HG03432 (cell line): ENCODE measurements around the gene TRIM63.
A peak's percentile ranks its signal among the peaks of the same experiment; 100 is the strongest.

ENCODE experiments used
- ATAC-seq: cut with Tn5 transposase; IDR thresholded peaks from one replicate; pipeline ENCODE4 v1.9.1; 2021; ENCODE audit warnings: mild to moderate bottlenecking, moderate library complexity; ENCODE audit not compliant: unreplicated experiment

Gene TRIM63

DNA sequence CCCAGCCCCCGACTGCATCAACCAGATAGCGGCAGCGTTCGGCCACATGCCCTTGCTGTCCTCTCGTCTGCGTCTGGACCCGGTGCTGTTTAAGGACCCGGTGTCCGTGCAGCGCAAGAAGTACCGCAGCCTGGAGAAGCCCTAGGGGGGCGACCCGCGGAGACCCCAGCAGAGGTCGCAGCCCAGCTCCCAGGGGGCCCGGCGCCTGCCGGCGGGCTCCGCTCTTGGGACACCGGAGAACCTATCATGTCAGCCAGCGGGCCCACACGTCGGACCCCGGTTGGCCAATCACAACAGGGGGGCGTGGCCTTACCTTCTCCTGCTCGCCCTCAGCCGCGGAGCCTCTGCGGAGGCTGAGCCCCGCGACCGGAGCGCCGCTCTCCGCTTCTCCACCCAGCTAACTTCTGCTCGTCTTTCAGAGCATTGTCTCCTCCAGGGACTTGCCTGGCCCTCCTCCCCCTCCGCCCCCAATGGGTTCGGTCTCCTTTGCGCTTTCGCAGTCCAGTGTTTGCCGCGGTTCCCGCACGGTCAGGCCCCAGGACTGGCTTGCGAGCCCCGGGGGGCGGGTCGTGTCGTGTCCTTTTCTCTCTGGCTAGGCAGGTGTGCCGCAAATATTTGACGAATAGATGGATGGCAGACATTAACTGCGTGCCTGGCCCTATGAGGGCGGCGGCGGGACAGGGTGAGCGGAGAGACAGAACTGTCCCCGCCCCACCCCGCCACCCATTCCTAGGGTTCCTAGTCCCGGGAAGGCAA lies 32.0 kb downstream of the TRIM63 start:
- ATAC-seq, result peak; percentile 89

DNA sequence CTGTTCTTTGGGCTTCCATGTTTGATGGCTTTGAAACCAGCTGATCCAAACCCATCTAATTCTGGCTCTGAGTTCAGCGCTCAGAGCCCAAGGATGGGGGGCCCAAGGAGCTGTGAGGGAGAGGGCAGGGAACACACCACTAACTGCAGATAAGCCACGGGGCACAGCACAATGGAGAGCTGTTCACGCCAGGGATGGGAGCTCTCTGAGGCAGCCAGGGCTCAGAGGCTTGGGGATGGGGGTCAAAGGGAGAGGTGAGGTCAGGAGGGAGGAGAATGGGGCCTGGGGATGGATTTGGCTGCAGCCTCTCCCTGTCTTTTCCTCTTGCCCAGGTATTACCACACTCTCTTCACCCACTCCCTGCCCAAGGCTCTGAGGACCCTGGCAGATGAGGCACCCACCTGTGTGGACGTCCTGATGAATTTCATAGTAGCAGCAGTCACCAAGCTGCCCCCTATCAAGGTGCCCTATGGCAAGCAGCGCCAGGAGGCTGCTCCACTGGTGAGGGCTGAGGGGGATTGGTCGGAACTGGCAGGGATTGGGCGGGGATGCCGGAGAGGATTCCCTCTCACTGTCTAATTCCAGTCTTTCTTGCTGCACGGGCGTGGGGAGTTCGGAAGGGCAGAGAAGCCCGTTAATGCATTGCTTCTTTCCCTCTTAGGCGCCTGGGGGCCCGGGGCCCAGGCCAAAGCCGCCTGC lies 32.8 kb downstream of the TRIM63 start:
- ATAC-seq, result no peak

DNA sequence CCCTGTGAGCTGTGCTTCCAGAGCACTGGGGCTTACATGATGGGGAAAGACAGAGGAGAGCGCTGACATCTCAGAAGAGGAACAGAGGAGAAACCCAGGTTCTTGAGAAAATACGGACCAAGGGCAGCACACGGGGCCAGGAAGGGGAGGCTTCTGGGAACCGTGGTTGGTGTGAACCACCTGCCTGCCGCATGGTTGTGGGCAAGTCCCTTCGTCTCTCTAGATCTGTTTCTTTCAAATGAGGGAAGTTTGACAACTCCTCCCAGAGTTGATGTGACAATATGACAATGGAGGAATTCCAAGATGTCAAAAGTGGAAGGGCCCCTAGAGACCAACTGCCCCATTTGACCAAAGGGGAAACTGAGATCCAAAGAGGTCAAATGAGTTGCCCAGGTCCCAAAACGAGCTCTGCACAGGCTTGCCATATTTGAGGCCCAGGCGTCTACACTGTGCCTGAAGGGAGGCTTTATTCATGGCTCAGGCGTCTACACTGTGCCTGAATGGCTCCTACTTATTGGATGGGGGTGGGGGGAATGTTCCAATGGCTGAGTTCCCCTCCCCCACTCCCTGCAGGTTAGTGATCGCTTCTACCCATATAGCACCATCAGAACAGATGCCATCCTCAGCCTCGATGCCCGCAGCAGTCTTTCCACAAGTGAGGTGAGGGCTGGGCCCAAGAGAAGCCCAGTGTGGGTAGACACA lies 34.6 kb downstream of the TRIM63 start:
- no peak for ATAC-seq

DNA sequence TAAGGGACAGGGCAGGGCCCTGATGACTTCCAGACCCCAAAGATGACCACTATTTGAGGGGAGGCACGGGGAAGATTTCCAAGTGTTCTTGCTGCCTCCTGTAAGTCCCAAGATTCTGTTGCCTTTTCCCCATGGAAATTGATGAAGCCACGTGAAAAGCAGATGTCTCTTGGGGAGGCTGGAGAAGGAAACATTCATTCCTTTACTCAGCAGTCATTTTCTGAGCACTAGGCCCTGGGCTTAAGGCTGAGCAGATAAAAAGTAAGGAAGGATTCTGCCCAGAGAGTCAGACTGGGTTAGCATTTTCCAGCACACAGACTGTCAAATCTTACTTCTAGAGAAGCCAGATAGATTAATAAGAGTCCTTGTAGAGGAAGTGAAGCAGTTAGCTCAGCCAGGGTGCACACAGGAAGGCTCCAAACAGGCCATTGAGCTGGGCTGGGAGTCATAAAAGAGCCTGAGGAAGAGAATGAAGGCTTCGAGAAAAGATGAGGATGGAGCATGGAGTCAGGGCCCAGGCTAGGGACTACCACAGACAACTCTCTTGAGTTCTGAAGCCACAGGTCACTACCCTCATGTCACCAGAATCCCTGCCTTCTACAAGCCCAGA lies 35.7 kb downstream of the TRIM63 start:
- ATAC-seq, result no peak

DNA sequence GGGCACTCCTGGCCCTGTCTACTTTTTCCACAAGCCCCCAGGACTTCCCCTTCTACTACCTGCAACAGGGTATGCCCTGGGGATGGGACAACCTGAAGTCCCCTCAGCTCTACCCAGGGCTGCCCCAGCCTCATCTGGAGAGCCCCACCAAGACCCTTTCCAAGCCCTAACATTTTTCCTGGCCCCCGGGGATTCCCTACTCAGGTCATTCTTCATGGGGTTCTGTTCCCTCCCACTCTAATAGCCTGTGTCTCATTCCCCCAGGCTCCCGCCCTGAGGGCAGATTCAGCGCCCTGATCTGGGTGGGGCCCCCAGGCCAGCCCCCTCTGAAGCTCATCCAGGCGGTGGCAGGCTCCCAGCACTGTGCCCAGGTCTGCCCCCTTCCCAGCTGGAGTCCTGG lies 36.2 kb downstream of the TRIM63 start:
- no peak for ATAC-seq

DNA sequence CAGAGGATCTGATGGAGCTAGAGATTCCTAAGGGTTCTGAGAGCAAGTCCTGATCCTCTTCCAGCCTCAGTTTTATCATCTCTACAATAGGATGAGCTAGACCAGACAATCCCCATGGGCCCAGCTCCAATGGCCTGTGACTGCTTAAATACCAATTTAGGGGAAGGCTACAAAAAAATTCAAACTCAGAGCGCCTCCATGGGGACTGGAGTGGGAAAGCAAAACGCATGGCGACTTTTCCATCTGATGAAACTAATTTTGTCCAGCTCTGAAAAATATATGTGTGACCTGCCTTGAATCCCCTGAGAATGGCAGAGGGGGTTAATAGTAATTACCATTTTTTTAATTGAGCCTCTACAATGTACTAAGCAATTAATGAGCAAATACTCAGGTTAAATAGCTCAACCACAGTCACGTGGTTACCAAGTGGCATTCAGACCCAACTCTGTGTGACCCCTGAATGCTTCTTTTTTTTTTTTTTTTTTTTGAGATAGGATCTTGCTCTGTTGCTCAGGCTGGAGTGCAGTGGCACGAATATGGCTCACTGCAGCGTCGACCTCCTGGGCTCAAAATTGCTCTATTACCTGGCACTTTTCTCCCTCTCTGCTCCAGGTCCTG lies 37.5 kb downstream of the TRIM63 start:
- no peak for ATAC-seq

DNA sequence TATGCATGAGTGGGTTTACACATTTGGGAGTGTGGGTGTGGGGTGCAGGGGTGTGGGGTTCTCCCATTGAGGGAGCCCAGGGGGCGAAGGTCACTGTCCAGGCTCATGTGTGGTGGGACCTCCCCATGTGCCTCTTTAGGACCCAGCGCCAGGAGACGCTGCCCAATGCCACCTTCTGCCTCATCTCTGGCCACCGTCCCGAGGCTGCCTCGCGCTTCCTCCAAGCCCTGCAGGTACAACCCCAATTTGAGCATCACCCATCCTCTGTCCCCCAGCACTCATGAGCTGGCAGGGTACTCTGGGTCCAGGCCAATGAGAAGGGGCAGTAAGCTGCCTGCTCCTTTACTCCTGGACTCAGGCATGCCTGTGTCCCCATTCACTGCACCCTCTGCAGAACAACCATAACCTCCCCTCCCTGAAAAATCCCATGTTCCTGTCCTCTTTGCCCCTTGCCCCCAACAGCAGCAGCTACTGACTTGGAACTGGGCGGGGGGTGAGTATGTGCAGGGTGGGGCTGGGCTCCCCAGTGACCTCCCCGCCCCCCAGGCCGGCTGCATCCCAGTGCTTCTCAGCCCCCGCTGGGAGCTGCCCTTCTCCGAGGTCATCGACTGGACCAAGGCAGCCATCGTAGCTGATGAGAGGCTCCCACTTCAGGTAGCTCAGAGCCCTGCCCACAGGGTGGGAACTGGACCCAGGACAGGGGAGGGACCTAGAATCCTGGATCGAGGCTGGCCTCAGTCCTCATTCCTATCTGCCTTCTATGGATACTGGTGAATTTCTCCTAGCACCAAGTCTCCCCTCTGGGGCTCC lies 38.2 kb downstream of the TRIM63 start:
- ATAC-seq, result no peak

DNA sequence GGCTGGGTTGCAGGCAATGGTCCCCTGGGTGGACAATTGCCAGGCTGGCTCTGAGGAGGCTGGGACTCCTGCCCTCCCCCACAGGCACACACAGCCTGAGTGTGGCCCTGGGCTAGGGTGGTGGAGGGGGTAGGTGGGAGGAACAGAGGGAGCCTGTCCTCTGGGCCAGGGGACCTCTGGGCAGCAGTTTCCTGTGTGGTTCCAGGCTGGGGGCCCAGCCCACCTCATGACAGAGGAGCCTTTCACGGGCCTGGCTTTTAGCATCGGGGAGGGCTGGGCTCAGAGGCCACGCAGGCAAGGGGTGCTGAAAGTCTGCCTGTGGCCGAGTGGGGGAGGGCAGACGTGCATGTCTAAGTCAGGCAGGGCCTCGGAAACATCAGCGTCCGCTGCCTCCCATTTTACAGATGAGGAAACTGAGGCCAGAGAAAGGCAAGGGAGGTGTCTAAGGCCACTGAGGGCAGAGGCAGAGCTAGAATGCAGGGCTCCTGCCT lies 38.9 kb downstream of the TRIM63 start:
- no peak for ATAC-seq

DNA sequence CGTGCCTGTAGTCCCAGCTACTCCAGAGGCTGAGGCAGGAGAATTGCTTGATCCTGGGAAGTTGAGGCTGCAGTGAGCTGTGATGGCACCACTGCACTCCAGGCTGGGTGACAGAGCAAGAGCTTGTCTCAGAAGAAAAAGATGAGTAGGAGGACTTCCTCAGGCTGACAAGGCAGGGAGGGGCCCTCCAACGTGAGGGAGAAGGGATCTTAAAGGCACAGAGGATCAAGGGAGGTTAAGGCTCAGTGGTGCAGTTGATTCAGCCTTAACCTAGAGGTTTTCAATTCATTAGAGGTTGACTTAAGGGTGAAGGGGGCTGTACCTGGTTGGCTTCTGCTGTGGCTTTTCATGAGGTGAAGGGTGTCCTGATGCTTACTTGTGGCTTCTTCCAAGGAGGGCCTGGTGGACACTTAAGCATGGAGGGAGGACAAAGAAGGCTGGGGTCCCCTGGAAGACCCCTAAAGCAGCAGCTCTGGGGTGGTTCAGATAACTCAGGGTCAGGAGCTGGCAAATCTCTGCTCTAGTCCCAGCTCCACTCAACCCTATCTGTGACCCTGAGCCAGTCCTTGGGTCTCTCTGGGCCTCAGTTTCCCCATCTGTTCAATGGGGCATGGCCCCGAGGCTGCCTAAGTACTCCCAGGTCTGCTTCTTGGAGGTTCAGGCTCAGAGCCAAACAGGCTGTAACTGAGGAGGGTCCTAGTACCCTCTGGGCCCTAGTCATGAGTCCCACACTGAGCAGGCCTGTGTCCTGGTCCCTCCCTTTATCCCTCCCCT lies 39.5 kb downstream of the TRIM63 start:
- no peak for ATAC-seq

DNA sequence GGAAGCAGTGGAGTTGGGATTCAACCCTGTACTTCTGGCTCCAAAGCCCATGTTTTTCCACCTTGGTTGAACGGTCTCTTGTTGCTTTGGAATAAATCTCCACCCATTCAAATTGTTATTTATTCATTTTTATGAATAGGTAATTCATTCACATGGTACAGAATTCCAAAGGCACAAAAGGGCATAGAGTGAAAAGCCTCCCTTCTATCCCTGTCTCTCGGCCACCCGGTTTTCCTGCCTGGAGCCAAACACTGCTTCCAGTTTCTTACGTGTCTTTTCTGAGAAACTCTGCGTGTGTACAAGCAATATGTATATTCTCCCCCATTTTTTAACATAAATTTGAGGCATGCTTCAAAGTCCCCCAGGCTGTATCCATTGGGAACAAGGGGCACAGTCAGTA lies 41.9 kb downstream of the TRIM63 start:
- ATAC-seq, result no peak

DNA sequence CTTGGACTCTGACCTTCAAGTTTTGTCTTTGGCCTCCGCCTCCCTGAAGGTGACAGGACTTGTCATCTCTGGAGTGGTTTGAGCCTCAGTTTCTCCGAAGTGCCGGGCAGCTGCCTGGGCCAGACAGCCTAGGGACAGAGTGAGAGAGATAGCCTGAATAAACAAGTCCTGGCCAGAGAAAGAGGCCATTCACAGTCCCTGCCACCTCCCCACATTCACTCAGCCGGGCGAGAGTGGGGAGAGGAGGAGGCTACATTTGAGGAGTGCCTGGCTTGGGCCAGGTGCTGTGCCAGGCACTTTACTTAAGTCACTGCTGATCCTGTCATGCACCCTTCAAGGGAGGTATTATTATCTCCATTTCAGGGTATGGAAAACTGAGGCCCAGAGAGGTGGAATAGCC lies 42.4 kb downstream of the TRIM63 start:
- ATAC-seq, result no peak

DNA sequence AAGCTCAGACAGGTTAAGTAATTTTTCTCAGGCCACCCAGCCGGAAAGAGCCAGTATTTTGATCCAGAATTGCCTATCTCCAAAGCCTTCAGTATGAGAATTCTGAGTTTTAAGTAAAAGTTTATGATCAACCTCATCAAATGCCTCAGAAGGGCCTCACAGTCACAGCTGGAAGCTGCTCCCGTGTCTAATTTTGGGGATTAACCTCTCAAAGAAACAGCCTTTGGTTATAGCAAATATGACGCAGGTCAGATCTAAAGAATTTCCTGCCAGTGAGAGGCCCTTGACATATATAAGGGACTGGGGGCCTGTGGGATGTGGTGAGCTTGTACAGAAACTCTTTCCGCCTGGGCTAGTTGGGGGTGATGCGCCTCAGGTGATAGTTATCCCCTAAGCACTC lies 43.6 kb downstream of the TRIM63 start:
- no peak for ATAC-seq

DNA sequence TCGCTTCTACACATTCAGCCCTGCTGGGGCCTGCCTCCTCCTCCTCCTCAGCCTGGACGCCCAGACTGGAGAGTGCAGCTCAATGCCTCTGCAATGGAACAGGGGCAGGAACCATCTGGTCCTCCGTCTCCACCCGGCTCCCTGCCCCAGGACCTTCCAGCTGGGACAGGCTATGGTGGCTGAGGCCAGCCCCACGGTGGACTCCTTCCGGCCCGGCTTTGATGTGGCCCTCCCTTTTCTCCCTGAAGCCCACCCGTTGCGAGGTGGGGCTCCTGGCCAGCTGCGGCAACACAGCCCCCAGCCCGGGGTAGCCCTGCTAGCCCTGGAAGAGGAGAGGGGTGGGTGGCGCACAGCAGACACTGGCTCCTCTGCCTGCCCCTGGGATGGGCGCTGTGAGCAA lies 44.4 kb downstream of the TRIM63 start:
- no peak for ATAC-seq

DNA sequence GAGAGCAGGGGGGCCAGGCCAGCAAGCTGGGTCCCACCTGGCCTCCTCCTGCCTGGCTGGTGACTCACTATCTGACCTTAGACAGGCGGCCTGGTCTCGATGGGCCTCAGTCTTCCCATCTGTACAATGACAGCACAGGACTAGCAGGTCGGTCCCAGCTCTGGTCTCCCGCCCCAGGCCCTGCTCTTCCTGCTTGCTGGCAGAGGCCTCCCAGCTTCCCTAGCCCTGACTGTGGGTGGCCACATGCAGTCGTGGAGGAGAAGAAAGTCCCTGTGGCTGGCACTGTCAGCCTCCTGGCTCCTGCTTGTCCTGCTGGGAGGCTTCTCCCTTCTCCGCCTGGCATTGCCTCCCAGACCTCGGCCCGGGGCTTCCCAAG lies 45.0 kb downstream of the TRIM63 start:
- no peak for ATAC-seq

DNA sequence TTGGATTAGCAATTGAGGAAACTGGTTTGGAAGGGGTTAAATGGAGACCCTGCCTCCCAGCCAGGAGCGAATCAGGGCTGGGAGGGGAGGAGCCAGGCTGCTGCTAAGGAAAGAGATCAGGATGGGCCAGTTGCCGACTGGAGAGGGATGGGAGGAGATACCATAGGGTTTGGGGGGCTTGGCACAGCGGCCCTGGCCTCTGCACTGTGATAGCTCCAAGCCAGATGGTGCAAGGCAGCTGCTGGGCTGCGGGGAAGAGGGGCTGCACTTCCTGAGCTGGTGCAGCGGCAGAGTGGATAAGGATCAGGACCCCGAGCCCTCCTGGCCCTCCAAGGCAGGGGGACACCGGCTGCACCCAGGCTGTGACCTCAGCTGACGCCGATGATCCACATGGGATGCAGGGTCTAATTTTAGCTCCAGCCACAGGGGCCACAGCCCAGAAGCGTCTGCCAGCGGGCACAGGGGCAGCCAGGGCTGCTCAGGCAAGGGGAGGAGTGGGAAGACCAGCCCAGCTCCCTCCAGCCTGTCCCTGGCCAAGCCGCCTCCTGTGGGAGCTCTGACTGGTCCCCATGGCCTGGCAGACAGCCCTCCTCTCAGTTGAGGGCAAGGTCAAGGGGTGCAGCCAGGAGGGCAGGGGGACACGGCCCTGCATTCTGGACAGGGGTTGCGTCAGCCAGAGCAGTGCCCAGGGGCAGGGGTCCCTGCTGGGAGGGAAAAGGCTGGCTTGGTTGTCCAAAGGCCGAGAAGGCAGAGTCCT lies 45.6 kb downstream of the TRIM63 start, which contains the start of gene EXTL1:
EXTL1 (plus strand) TSS at position 129 of the 757 bp plus-strand sequence. CDS start 872 bp downstream, outside the sequence.
- no peak for ATAC-seq

DNA sequence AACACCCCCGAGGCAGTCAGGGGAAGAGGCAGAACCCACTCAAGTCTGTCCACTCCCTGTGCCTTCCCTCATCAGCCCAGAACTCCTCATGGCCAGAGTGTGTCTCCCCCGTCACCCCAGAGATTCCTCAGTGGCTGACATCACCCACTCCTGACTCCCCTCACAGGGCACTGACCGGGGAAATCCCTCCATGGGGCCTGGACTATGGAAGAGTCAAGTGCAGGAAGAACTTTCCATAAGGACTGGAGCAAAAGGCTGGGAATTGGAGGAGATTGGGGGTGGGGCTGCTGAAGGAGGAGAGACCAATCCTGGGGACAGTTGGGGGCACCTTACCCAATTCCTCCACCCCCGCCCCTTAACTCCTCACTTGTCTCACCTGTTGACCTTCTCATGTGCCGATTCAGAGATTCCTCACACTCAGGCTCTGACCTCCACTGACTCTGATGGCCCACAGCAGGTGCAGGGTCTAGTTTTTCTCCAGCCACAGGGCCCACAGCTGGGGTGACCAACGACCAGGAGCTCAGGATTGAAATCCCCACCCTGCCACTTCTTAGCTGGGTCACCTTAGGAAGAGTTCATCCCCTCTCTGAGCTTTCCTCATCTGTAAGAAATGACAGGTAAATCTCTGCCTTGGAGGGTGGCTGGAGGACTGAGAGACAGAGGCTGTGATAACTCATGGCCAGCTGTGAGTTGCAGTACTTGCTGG lies 46.3 kb downstream of the TRIM63 start:
- ATAC-seq, result no peak

DNA sequence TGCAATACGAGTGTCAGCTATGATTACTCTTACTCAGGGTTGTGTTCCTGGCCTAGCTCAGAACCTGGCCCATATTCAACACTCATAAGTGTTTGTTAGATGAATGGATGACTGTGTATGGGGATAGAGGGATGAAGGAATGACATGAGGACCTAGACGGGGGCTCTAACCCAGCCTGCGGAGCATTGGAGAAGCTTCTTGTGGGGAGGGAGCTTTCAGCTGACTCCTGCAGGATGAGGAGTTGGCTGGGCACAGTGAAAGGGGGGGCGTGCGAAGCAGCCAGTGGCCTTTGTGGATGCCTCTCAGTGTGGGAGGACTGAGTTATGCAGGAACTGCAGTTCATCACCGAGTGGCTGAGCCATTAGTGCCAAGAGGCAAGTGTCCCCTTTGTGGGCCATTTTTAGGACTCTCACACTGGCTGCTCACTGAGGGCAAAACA lies 47.1 kb downstream of the TRIM63 start:
- ATAC-seq, result no peak
